ENCODE data around the gene RNF207.
A peak's percentile ranks its signal among the peaks of the same experiment; 100 is the strongest.

Gene RNF207

DNA sequence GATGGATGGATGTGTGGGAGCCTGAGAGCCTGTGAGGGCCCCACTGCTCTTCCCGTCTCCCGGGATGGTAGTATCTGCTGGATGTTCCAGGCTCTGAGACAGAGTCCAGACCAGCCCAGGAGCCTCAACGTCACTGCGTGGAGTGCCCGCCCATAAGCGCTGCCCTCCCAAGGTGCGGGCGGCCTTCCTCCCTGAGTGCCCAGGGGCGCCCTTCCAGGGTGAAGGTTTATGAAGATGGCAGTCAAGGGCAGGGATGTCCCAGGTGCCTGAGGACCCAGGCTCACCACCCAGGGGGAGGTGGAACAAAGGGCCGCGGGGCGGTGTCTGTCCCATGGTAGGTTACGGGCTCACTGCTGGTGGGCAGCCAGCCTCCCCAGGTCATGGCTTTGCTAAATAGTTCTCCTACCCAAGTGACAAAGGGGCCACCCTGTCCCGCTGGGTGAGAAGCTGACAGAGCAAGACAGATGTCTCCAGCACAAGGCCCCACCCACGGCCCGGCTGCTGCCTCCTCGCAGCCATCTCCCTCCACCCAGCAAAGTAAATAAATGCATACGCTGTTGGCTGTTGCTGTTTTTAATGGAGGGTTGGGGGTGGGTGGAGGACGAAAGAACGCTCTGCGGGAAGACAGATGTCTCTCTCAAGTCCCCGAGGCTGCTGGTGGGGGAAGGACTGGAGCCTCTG is 63.9 kb downstream of the RNF207 start:
- DNase-seq: peak; percentile 94

DNA sequence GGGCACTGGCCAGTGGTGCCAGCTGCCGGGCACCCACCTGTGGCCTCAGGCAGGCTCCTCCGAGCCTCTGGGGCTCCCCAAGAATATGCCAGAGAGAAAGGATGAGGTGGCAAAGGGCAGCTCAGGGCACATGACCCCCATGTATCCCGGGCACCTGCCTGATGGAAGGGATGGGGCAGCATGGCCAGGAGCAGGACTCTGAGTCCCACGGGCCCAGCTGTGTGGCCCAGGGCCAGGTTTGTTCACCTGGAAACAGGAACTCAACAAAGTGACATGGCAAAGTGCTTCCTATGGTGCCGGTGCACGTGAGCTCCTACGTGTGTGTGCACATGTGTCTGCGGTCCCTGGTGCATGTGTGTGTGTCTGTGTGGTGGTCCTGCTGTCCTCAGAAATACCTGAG is 64.5 kb downstream of the RNF207 start:
- peak; percentile 51 for DNase-seq
